Measurements from ENCODE around the gene NABP1.

Gene NABP1

DNA sequence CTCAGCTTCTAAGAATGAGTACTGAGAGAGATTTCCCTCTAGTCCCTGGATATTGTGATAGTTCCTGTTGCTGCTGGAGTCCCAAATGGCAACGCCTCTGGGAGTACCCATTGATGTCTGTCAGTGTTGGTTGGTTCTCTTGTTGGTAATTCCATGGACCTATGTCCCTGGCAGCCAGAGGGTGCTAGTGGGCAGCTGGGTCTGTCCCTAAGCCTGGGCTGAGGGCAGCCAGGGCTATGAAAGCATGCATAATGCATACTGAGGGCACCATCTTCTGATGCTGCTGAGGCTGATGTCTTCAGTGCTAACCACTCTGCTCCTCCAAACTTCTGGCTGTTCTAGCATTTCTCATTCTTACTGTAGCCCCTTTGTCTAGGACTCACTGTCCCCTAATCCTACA lies 35.9 kb downstream of the NABP1 start:
- DNase-seq: peak; percentile 55

DNA sequence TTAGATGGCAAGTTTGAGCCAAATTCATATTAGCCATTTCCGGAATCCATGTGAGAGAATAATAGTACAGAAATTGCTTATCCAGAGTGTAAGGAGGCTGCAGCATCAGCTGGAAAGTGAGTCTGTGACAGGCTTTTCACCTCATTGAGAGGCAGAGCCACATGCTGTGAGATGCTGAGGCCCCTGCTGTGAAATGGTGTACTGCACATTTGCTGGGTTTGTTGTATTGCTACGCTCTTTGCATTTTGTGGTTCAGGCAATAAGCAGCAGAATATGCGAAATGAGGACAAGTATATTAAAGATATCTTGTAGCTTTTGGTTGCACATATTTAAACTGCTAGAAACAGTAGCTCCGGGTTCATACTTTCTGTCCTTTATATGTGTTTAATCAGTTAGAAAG lies 37.0 kb downstream of the NABP1 start:
- no peak for DNase-seq

DNA sequence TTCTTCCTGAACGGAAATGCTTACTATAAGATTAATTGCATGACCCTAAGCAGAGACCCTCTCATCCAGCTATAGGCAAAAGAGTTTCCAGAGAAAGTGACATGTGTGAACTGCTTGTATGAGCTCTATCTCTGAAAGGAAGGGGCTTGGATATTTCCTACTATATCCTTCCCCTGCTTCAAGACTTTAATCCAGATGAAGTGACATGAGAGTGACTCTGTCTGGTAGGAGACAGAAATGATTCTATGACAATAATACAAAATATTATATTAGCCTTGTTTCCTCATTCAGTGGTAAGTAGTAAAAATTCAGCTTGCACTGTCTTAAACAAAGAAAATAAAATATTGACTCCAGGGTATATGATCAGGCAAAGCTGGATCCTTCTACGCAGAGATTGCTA lies 37.5 kb downstream of the NABP1 start:
- no peak for DNase-seq

DNA sequence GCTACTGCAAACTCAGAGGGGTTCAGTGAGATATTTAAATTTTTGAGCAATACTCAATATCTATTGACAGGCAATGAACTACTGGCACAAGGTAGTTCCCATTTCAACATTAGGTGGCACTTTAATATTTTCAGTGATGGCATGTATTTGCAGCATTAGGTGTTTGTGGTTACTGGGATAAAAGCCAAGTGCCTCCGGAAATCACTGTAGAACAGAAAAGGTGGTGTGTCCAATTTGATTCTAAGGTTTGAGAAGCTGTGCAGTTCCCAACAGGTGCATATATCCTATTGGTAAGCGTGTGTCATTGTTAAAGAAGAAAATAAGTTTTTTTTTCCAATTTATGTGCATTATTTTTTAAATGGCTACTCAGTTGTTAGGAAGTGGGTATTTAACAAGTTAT lies 41.3 kb downstream of the NABP1 start:
- DNase-seq: no peak

DNA sequence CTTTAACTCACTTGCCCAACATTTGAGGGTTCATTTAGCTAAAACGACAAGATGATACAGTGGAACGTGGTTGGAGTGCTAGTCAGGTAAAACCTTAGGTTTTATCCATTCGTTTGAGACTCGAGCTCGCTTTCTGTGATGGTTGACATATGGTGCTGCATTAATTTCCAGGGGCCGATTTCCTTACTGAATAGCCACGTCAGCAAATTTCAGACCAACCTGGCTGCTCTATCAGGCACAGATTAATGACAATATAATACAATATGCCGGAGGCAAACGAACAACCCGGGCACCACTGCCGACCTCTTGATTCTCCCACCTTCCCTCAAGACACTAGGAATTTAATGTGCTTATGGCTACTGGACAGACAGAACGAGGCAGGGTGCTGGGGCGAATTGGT lies 42.0 kb downstream of the NABP1 start:
- no peak for DNase-seq

DNA sequence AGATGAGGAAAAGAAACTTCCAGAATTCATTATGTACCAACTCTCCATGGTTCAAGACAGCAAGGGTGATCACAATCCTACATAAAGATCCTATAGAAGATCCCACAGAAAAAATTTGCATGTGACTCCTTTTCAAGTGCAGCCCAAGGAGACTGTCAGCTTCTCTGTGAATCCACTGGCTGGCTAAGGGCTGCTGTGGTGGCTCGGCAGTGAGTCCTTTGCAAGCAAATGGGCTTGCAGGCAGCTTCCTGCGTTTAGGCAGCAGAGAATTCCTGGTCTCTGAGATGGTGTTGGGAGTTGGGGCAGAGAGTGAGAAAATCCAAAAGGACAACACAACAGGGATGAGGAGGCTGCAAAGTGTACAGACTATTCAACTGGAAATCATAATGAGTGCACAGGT lies 43.4 kb downstream of the NABP1 start:
- no peak for DNase-seq

DNA sequence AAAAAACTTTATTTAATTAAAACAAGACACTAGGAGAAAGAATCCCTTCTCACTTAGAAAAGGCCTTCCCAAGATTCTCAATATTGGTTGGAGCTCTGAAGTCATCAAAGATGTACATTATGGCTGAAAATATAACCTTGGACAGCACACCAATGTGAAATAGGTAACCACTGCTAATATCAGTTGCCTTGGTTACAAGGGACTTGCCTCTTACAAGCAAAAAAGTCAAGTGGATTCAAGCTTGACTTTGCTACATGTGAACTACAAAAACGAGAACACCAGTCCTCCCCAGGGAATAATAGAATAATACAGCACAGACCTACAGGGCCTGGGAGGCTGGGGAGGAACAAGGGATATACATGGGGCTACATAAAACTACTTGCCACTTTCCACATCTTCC lies 46.1 kb downstream of the NABP1 start:
- DNase-seq: no peak

DNA sequence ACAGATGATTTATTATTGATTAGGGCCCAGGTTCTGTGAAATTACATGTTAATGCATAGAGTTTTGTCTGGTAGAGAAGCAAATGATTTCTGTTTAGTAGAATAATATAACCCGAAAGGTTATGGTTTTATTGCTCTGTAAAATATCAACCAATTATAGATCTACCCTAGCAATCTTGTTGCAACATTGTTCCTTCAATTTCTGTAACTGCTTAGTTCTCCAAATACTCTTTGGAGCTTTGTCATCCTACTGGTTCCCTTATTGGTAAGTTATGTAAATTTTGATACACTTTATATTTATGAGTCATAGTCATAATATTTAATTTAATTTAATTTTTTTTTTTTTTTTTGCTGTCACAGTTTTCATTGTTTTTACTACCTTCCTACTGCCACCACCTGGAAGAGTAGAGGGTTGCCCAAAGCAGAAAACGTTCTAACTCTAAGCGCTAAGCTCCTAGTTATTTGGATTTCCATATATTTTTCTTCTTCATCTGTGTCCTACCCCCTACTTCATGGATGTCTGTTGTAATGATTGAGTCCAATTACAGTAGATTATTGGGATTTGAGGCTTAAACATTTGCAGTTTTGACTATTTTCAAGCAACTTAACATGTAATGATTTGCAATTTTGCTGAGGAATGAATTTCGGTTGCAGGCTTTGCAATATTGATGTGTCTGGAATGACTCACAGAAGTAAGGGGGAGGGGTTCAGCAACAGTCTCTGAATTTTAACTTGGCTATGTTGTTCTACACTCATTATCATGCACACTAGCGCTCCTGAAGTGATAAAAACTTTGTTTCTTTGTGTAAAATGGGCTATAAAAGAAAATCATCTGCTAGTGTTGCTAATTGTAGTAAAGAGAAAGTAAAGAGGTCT lies 51.1 kb downstream of the NABP1 start:
- peak; percentile 3 for DNase-seq

DNA sequence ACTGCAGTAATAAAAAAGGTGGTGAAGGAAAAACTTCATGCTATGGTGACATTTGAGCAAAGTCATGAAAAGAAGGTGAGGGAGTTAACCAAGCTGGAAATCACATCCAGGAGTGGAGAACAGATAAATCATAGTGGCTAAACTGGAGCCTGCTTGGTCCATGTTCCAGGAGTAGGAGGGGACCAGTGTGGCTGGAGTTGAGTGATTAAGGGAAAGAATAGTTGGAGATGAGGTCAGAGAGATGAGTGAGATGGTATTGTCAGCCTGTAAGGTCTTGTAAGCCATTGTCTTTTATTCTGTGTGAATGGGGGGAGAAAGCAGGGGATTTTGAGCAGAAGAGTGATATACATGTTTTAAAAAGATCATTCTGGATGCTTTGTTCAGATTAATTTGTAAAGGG lies 52.3 kb downstream of the NABP1 start:
- no peak for DNase-seq
